HepG2 (cell line): ENCODE measurements around the gene NDRG2. TPM values are rescaled to one million over a fixed set of nuclear protein-coding genes. Genes with fewer than 3 reads are reported as not detected.

ENCODE experiments used
- BRD4 ChIP-seq: sonication (generic); formaldehyde crosslinking; IDR thresholded peaks from 2 replicates; pipeline ENCODE4 v1.4.0; 2020; ENCODE audit warnings: missing genetic modification reagents
- HOXA7 ChIP-seq: sonication (generic); formaldehyde crosslinking; IDR thresholded peaks from 2 replicates; pipeline ENCODE4 v1.8.1; 2022; ENCODE audit warnings: mild to moderate bottlenecking, missing genetic modification reagents, moderate library complexity
- RBM39 ChIP-seq: fragments of 200-400 bp; formaldehyde crosslinking; IDR thresholded peaks from one replicate; pipeline ENCODE4 v1.6.1; 2018; ENCODE audit warnings: antibody characterized with exemption, mild to moderate bottlenecking, low read depth, low read length; ENCODE audit not compliant: poor library complexity, severe bottlenecking
- SUZ12 ChIP-seq: fragments of 150-350 bp; IDR thresholded peaks from 2 replicates; pipeline ENCODE4 v1.6.1; 2014; ENCODE audit warnings: low read depth, low read length
- YEATS2 ChIP-seq: sonication (generic); formaldehyde crosslinking; IDR thresholded peaks from 2 replicates; pipeline ENCODE4 v1.4.0; 2020; ENCODE audit warnings: missing genetic modification reagents, borderline replicate concordance
- ZNF30 ChIP-seq: sonication (generic); formaldehyde crosslinking; IDR thresholded peaks from 2 replicates; pipeline ENCODE4 v1.5.0; 2020; ENCODE audit warnings: mild to moderate bottlenecking, missing genetic modification reagents
- ZNF572 ChIP-seq: sonication (generic); formaldehyde crosslinking; IDR thresholded peaks from 2 replicates; pipeline ENCODE4 v1.5.1; 2020; ENCODE audit warnings: mild to moderate bottlenecking, missing genetic modification reagents
- ZNF720 ChIP-seq: sonication (generic); formaldehyde crosslinking; IDR thresholded peaks from 2 replicates; pipeline ENCODE4 v1.4.0; 2020; ENCODE audit warnings: missing genetic modification reagents
- ZNF768 ChIP-seq: sonication (generic); formaldehyde crosslinking; IDR thresholded peaks from 2 replicates; pipeline ENCODE4 v1.4.0; 2020; ENCODE audit warnings: missing genetic modification reagents
- ZNF772 ChIP-seq: sonication (generic); formaldehyde crosslinking; IDR thresholded peaks from 2 replicates; pipeline ENCODE4 v1.5.0; 2020; ENCODE audit warnings: mild to moderate bottlenecking, missing genetic modification reagents
- ZNF816 ChIP-seq: sonication (generic); formaldehyde crosslinking; IDR thresholded peaks from 2 replicates; pipeline ENCODE4 v1.8.0; 2022; ENCODE audit warnings: missing genetic modification reagents, mild to moderate bottlenecking, borderline replicate concordance
- ZSCAN9 ChIP-seq: IDR thresholded peaks from 2 replicates; pipeline ENCODE4 v1.6.1; 2016; ENCODE audit warnings: borderline replicate concordance
- polyA plus RNA-seq, 8 experiments: library from polyadenylated mRNA; depleted of rRNA in 3 of 8; stranded (reverse) in 7 of 8; unstranded in 1 of 8; fragments of >200 nt; fragmentation: Illumina TruSeq in 4 of 8; extraction: Trizol in 4 of 8; gene quantifications; 2 replicates each; pipeline versions ENCODE4 v1.2.1 to v1.2.3, GENCODE V29; 2011 to 2016; ENCODE audit warnings: low read depth in 4 of 8, missing spikeins in 1 of 8, mixed read lengths in 1 of 8; ENCODE audit not compliant: insufficient read depth in 1 of 8
- total RNA-seq, 5 experiments: library from RNA; depleted of rRNA; stranded (reverse); fragments of >200 nt; fragmentation: Illumina TruSeq; extraction: Trizol; gene quantifications; 2 replicates each; pipeline ENCODE4 v1.2.3, GENCODE V29; 2016; ENCODE audit warnings: low read depth in 1 of 5
- TF ChIP-seq, protein P1 (sequence below): sonication (generic); formaldehyde crosslinking; IDR thresholded peaks from 2 replicates; pipeline ENCODE4 v1.4.0; 2020; ENCODE audit warnings: missing genetic modification reagents
- TF ChIP-seq, protein P2 (sequence below): sonication (generic); formaldehyde crosslinking; IDR thresholded peaks from 2 replicates; pipeline ENCODE4 v1.5.0; 2020; ENCODE audit warnings: mild to moderate bottlenecking, missing genetic modification reagents
- TF ChIP-seq, protein P3 (sequence below): sonication (generic); formaldehyde crosslinking; IDR thresholded peaks from 2 replicates; pipeline ENCODE4 v1.5.0; 2020; ENCODE audit warnings: missing genetic modification reagents
- TF ChIP-seq, protein P4 (sequence below): sonication (generic); formaldehyde crosslinking; IDR thresholded peaks from 2 replicates; pipeline ENCODE4 v1.8.0; 2022; ENCODE audit warnings: mild to moderate bottlenecking, missing genetic modification reagents, borderline replicate concordance
- TF ChIP-seq, protein P5 (sequence below): sonication (generic); formaldehyde crosslinking; IDR thresholded peaks from 2 replicates; pipeline ENCODE4 v1.5.0; 2020; ENCODE audit warnings: mild to moderate bottlenecking, missing genetic modification reagents

NDRG2 gene
- total and polyA plus RNA-seq, 2 of the 13 experiments (the other 11 are each of a cell fraction or from before 2014, with no cell fraction given) = 27.2 to 189 TPM

DNA sequence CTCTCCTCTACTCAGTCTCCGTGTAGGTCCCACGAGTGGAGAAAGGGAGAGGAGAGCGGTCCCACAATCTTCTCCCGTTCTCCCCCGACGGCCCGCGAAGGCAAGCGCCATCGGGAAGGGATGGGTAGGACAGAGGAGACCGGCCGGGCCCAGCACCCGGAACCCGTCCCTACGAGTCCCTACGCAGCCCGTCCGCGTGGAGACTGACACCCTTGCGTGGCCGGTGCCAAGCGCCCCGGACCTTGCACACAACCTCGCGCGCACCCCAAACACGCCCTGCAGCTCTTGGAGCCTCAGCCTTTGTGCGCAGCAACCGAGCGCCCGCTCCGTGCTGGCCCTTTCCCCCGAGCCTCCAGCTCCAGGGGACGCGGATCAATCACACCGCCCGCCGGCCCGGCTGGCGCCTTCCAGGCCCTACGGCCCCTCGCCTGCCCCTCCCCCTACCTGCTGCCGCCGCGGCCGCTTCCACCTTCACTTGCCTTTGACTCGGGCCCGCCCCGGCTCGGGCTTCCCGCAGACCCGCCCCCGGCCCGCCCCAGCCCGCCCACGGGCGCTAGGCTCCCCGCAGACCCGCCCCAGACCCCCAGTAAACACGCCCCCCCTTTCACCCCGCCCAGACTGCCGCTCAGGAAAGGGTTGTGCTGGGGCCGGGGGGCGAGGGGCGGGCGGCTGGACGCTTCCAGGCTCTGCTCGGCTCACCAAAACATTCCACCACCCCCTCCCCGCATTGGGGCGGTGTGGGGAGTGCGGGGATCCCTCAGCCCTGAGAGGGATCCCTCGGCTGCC, at the start of gene NDRG2 (continued):
- TF ChIP-seq, protein P1, sequence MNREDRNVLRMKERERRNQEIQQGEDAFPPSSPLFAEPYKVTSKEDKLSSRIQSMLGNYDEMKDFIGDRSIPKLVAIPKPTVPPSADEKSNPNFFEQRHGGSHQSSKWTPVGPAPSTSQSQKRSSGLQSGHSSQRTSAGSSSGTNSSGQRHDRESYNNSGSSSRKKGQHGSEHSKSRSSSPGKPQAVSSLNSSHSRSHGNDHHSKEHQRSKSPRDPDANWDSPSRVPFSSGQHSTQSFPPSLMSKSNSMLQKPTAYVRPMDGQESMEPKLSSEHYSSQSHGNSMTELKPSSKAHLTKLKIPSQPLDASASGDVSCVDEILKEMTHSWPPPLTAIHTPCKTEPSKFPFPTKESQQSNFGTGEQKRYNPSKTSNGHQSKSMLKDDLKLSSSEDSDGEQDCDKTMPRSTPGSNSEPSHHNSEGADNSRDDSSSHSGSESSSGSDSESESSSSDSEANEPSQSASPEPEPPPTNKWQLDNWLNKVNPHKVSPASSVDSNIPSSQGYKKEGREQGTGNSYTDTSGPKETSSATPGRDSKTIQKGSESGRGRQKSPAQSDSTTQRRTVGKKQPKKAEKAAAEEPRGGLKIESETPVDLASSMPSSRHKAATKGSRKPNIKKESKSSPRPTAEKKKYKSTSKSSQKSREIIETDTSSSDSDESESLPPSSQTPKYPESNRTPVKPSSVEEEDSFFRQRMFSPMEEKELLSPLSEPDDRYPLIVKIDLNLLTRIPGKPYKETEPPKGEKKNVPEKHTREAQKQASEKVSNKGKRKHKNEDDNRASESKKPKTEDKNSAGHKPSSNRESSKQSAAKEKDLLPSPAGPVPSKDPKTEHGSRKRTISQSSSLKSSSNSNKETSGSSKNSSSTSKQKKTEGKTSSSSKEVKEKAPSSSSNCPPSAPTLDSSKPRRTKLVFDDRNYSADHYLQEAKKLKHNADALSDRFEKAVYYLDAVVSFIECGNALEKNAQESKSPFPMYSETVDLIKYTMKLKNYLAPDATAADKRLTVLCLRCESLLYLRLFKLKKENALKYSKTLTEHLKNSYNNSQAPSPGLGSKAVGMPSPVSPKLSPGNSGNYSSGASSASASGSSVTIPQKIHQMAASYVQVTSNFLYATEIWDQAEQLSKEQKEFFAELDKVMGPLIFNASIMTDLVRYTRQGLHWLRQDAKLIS (CRISPR knock-in tag) = 0 out of 2 replicates have a peak, but pooled peaks have one; percentile 61
- no peak for TF ChIP-seq ZNF572 (CRISPR knock-in tag)
- no peak for TF ChIP-seq ZNF720 (CRISPR knock-in tag)
- TF ChIP-seq ZNF772 (CRISPR knock-in tag) = peak; percentile 91; the same call in 1 of the 2 replicates
- no peak for TF ChIP-seq ZNF30 (CRISPR knock-in tag)
- peak; percentile 42; the same call in 1 of the 2 replicates for TF ChIP-seq ZSCAN9 (CRISPR knock-in tag)
- peak; percentile 62; the same call in 1 of the 2 replicates for TF ChIP-seq ZNF816 (CRISPR knock-in tag)
- no peak for TF ChIP-seq SUZ12
- TF ChIP-seq HOXA7 (CRISPR knock-in tag) = no peak
- TF ChIP-seq, protein P2, sequence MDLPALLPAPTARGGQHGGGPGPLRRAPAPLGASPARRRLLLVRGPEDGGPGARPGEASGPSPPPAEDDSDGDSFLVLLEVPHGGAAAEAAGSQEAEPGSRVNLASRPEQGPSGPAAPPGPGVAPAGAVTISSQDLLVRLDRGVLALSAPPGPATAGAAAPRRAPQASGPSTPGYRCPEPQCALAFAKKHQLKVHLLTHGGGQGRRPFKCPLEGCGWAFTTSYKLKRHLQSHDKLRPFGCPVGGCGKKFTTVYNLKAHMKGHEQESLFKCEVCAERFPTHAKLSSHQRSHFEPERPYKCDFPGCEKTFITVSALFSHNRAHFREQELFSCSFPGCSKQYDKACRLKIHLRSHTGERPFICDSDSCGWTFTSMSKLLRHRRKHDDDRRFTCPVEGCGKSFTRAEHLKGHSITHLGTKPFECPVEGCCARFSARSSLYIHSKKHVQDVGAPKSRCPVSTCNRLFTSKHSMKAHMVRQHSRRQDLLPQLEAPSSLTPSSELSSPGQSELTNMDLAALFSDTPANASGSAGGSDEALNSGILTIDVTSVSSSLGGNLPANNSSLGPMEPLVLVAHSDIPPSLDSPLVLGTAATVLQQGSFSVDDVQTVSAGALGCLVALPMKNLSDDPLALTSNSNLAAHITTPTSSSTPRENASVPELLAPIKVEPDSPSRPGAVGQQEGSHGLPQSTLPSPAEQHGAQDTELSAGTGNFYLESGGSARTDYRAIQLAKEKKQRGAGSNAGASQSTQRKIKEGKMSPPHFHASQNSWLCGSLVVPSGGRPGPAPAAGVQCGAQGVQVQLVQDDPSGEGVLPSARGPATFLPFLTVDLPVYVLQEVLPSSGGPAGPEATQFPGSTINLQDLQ (CRISPR knock-in tag) = 0 out of 2 replicates have a peak, but pooled peaks have one; percentile 40
- TF ChIP-seq, protein P3, sequence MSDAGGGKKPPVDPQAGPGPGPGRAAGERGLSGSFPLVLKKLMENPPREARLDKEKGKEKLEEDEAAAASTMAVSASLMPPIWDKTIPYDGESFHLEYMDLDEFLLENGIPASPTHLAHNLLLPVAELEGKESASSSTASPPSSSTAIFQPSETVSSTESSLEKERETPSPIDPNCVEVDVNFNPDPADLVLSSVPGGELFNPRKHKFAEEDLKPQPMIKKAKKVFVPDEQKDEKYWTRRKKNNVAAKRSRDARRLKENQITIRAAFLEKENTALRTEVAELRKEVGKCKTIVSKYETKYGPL (CRISPR knock-in tag) = 0 out of 2 replicates have a peak, but pooled peaks have one; percentile 17
- TF ChIP-seq BRD4 (CRISPR knock-in tag) = peak; percentile 94
- peak; percentile 78; the same call in 1 of the 2 replicates for TF ChIP-seq ZNF768 (CRISPR knock-in tag)
- no peak for TF ChIP-seq YEATS2 (CRISPR knock-in tag)
- TF ChIP-seq, protein P4, sequence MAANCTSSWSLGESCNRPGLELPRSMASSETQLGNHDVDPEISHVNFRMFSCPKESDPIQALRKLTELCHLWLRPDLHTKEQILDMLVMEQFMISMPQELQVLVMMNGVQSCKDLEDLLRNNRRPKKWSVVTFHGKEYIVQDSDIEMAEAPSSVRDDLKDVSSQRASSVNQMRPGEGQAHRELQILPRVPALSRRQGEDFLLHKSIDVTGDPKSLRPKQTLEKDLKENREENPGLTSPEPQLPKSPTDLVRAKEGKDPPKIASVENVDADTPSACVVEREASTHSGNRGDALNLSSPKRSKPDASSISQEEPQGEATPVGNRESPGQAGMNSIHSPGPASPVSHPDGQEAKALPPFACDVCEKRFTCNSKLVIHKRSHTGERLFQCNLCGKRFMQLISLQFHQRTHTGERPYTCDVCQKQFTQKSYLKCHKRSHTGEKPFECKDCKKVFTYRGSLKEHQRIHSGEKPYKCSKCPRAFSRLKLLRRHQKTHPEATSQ (CRISPR knock-in tag) = peak; percentile 73; the same call in 1 of the 2 replicates
- TF ChIP-seq, protein P5, sequence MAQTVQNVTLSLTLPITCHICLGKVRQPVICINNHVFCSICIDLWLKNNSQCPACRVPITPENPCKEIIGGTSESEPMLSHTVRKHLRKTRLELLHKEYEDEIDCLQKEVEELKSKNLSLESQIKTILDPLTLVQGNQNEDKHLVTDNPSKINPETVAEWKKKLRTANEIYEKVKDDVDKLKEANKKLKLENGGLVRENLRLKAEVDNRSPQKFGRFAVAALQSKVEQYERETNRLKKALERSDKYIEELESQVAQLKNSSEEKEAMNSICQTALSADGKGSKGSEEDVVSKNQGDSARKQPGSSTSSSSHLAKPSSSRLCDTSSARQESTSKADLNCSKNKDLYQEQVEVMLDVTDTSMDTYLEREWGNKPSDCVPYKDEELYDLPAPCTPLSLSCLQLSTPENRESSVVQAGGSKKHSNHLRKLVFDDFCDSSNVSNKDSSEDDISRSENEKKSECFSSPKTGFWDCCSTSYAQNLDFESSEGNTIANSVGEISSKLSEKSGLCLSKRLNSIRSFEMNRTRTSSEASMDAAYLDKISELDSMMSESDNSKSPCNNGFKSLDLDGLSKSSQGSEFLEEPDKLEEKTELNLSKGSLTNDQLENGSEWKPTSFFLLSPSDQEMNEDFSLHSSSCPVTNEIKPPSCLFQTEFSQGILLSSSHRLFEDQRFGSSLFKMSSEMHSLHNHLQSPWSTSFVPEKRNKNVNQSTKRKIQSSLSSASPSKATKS (CRISPR knock-in tag) = no peak
- TF ChIP-seq RBM39 = peak; percentile 73
